Glomerular visceral epithelial cell (primary cell): ENCODE measurements around the gene RFX2.
A peak's percentile ranks its signal among the peaks of the same experiment; 100 is the strongest.
"Not testable (repeated sequence)": the region's sequence is repeated elsewhere in the genome, so short reads cannot be mapped to it uniquely, and the experiment has no call there.

Source experiments
- DNase-seq: peaks from one replicate; pipeline ENCODE4 v3.0.0-alpha.2; 2016; ENCODE audit errors: extremely low spot score

Gene RFX2

DNA sequence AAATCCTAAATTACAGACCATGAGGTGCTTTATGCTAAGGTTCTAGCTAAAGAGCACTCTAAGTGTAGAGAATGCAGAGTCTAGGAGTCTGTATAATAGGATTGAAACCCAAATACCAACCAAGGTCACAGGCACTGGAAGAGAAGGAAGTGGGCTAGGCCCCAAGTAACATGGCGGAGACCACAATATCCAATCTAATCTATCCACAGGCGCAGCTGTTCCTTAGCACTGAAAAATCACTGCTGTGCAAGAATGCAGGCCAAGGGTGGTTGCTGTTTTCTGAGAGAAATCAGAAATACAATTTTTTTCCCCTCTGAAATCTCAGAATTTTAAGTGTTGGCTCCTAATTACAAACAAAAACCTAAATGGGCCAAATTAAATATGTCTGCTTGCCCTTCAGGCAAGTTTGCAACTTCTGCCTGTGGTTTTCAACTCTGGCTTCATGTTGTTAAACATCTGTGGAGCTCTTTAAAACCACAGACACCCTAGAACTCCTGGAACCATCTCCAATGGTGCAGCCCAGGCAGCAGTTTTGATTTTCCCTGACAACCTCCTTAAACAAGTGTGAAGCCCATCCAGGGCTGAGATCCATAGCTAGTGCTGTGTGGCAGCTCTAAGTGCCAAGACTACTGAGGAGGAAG, 138.5 kb downstream of the RFX2 start:
- DNase-seq, result no peak

DNA sequence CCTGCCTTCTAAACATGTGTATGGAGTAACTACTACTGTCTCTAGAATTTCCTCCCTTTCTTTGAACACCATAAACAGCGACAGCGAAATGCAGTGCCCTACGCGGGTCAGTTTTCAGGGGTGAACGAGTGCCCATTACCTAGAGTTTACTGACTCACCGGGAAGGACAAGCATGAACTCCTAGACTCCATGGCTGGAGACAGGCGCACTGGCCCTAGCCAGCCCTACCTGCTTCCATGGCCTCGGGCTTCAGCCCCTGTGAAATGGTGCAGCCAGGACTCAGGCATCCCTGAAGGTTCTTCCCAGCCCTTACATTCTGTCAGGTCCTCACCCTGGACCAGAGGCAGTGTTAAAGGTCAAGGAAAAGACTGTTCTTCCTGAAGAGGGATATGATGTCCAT, 140.8 kb downstream of the RFX2 start:
- DNase-seq, result no peak

DNA sequence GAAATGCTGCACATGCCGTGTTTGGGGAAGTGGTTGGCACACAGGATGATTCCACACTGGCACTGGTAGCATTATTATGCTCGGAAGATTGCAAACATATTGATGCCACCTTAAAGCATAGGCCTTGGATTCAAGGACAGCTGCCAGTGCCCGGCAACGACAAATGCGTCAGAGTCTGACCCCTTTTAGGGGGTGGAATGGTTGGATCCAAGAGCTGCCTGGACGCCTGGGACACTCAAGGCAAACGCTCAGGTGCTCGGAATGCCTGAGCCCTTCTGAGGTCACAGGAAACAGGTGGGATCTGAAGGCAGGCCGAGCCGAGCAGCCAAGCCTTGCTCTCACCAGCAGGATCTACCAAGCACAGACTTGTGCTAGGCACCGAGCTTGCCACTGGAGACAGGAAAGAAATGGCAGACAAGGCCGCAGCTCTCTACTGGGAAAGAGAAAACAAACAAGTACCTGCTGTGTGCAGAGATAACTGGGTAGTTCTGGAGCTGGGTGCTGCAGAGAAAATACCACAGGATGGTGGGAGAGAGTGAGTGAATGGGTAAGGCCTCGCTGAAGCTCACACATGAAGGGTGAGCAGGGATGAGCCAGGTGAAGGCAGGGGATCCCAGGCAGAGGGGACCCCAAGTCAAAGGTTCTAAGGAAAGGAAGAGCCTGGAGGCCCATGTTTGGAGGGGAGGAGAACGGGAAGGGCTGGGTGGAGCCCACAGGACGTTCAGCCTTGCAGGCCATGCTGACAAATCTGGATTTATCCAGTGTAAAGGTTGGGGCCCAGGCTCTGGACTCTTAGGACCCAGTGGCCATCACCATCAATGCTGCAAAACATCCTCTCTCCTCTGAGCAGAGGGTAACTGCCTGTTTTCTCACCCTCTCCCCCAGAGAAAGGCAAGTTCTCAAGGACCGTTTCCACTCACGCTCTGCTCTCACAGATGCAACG, 141.6 kb downstream of the RFX2 start:
- no peak for DNase-seq

DNA sequence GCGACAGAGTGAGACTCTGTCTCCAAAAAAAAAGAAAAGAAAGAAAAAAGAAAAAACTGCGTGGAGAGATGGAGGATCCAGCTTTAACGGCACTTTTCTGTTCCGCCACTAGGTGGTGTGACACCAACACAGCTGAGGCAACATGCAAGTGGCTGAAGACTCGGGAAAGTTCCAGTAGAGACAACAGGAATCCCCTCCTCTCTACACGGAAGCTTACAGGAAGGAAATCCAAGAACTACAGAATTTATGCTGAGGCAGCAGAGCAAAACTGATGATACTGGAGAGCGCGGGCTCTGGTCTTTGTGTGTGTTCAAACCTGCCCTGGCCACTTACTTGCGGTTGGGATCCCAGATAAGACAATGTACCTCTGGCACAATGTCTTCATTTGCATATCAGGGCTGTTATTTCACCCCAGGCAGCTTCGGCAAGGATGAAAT, 142.3 kb downstream of the RFX2 start:
- peak; percentile 81 for DNase-seq

DNA sequence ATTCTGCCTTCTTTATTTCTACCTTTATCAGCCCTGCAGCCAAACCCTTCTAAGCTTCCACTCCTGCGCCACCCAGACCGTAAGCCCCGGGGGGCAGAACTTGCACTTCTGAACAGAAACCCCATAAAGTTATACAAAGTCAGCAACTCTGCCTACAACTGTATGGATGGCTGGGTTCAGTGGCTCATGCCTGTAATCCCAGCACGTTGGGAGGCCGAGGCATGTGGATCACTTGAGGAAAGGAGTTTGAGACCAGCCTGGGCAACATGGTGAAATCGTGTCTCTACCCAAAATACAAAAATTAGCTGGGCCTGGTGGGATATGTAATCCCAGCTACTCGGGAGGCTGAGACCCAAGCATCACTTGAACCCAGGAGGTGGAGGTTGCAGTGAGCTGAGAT, 142.7 kb downstream of the RFX2 start:
- DNase-seq, result no peak

DNA sequence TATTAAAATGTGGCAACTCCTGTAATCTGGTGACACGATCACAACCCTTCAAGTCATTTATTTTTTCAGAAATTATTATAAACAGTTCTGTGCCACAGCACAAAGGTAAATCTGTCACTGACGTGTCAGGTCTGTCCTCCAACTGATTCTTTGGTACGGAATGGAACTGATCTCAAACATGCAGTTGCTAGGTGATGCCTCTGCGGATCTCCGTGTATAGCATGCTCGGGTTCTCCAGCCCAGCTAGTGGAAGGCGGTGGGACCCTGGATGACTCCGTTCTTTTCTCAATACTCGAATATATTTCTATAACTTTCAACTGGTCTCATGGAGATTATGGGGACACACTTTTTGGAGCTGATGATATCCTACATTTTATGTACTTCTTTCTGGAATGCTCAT, 143.4 kb downstream of the RFX2 start:
- no peak for DNase-seq

DNA sequence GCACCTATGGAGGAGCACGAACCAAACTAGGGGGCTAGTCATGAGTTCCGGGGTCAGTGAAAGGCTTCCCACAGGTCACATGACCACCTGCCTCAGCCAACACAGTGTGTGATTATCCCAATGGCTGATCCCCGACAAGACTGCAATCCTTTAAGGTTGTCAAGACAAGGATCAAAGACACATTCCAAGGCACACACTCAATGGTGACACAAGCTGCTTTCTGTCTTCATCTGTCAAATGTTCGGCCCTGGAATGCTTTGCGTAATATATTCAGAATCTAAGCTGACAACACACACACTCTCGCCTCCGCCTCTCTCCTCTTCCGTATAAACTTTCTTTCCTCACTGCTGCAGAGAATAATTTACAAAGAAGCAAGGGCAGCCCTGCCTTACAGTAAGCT, 144.1 kb downstream of the RFX2 start:
- no peak for DNase-seq

DNA sequence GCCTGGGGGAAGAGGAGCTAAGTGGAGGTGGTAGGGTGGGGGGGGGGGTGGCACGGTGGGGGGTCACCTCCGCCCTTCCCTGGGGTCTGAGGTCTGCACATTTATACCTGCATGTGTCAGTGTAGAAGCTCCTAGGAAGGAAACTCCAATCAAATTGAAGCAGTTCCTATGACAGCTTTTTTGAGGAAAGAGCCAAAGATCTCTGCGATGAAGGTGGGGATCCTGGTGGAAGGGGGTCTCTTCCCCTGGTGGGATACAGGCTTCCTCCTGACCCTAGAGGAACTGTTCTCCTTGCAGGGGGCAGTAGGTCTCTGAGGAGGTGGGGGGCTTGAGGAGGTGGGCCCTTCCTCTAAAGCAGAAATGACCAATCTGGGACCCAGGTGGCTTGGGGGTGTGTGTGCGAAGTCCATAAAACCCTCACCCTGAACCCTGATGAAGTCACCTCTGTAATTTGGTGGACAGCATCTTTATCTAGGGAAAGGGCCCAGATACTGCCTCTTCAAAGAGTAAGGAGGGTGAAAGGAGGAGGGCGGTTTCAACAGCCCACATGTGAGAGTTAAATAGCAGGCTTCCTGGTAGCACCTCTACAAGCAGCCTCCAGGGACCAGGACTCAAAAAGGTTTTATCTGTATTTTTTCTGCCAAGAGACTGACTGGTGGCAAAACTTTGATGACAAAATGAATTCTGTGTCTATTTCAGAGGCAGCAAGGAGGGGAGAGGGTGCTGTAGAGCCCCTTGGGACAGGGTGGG, 145.3 kb downstream of the RFX2 start:
- DNase-seq, result no peak

DNA sequence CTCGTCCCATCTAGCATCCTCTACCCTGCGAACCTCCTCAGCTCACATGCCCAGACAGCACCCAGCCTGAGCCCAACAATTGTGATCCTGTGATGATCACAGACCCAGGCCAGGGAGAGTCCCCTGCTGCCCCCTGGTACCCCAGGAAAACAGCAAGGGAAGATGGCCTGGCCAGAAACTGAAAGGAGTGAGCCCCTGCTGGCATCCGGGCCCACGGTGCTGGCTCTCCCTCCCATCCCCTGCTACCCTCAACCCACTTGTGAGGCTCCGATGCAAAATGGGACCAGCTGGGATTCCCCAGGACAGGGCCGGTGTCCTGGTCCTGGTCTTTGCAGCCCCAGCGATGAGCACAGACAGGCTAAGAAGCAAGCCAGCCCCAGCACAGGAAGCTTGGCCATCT, 146.4 kb downstream of the RFX2 start:
- no peak for DNase-seq

DNA sequence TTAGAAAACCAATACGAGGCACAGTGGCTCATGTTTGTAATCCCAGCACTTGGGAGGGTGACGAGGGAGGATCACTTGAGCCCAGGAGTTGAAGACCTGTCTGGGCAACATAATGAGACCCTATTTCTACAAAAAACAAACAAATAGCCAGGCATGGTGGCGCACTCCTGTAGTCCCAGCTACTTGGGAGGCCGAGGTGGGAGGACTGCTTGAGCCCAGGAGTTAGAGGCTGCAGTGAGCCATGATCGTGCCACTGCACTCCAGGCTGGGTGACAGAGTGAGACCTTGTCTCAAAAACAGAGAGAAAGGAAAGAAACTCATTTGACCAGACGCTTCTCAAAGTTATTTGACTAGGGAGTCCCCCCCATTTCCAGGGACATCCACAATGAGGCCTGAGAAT, 147.0 kb downstream of the RFX2 start:
- not testable (repeated sequence) for DNase-seq

DNA sequence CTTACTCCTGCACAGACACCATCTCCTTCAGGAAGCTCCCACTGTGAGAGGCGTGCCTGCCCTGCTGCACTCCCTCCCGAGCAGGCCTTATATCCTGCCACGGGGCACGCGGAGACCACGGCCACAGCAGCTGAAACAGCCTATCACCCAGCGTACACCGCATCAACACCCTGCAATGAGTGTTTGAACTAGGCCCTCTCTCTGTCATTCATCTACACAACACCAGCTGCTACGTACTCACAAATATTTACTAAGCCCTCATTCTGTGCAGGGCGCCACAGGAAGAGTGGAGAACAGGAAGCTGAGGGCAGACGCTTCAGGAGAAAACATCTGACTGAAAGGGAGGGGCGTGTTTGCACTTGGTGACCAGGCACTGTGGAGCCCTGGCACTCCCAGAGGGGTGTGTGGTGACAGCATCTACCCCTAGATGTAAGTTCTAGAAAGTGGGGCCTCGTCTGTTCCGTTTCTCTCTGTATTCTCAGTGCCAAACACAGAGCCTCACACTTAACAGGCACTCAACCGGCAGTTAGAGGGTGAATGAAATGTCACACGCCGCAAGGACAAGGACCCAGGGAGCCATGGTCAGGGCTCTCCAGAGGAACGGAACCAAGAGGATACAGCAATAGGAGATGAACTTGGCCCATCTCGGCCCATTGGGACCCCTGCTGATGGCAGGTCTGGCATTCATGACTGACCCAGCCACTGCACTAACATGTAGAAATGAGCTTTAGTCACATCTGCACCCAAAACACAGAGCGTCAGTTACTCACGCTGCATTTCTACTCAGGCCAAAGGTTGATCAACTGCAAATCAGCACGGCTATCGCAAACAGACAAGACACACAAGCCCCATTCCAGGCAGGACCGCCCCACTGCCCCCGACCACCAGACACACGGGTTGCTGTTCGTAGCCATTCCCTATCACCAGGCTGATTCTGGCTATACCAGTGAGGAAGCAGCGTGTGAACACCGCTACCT, 148.0 kb downstream of the RFX2 start:
- no peak for DNase-seq

DNA sequence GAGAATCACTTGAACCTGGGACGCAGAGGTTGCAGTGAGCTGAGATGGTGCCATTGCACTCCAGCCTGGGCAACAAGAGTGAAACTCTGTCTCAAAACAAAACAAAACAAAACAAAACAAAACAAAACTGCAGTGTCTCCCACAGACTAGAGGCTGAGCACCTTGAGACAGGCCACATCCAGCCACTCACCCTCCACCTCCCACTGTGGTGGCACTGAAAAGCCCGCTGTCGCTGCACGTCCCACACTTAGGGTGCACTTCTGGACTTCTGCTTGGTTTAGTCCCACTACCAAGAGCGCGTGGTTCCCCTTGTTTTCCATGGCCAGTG, 148.7 kb downstream of the RFX2 start:
- DNase-seq, result not testable (repeated sequence)

DNA sequence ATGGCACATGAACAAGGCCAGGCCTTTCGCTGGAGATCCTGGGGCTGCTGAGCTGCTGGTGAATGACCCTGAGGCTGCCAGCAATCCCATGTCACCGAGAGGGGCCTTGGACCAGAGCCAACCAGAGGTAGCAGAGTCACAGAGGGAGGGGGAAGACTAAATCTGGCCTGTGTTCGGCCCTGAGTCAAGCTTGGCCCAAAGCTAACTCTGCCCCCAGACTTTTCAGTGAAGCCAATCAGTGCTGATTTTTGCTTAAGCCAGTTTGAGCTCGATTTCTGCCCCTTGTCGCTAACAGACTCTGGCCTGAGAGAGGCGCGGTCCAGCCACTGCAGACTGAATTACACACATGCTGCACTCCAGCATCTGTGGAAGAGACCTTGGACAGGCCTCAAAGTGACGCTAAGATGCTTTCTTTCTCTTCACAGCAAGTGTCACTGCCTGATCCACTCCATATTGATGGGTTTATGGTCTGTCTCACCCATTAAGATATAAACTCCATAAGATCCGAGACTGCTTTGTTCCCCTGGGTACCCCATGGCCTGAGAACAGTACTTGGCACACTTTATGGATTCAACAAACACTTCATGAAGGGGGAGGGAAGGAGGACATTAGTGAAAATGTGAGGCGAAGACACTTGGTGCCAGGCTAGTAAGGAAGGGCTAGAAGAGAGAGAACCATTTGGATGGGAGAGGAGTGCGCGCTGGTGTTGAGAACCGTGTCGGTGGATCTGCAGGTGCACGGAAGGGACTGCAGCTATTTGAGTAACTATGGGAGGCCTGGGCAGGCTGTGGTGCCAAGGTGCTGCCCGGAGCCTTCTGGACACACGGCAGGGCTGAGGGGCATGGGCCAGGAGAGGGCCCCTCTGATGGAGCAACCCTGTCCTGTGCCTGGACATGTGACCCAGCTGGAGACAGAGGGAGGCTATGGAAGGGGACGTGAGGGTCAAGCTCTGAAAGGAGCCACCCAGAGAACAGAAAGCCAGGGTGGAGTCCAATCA, 150.0 kb downstream of the RFX2 start:
- DNase-seq, result no peak

DNA sequence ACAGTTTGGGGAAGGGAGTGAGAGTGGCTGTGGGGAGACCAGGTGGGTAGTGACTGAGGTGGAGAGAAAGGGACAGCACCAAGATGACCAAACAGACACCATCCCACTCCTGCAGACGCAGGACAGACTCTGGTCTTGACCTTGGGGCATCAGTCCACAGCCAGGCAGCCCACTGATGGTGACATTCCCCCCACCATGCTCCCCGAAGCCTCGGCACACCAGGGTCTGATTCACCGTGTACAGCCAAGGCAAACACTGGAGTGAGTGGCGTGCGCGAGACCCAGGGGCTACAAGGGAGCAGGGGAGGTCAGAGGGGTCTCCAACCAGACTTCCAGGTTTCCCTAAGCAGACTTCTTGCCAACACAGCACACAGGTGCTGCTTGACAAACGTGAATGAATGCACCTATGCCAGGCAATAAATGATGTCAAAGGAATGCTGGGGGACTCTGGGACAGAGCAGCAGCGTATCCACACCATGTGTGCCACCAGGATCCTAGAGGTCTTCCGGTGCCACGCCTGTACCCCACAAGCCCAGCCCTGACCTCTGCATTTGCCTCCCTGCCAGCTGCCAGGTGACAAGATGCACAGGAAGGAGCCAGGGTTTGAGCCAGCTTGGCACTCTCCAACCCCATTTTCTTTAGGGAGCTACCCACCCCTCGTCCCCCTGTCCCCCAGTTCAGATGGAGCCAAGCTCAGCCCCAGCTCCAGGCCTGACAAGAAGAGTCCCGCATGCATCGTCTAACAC, 150.9 kb downstream of the RFX2 start:
- DNase-seq, result no peak

DNA sequence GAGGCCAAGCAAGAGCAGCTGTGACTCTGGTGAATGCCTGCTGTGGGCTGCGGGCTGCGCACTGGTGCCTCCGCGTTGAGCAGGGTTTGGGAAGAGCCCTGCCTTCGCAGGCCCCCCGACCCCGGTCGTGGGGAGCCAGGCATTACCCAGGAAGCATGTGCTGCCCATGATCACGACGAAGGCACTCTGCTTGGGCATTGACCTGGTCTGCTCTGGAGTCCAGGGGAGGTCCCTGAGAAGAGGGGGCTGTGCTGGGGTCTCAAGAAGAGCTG, 151.5 kb downstream of the RFX2 start:
- no peak for DNase-seq

DNA sequence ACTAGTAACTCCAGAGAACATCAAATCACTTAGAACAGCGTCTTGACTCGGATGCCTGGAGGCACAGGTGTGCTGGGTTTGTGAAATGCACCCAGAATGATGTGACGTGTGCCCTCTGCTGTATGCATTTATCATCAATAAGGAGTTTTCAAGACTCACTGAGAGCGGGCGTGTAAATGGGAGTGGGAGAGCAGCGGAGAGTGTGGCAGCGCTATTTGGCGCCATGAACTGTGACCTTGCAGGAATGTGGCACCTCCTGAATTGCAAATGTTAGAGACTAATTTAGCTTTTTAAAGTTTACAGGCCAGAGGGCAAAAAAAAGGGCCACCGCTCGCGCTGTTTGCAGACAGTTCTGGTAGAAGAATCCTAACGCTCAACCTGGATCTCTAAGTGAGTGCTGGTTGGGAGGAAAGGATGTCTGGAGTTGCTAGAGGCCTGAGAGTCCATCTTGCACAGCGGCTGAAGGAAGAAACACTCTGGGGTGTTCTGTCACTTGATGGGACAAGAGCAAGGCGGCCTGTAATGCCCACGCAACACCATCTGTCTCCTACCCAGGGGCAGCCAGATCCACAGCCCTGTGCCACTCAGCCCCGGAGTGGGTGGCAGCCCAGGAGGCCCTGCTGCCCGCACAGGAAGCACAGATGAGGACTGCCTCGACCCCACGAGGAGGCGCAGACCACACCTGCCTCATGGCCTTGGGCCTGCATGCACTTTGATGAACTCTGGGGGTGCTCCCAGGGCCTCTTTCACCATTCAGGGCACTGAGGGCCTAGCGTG, 152.0 kb downstream of the RFX2 start:
- no peak for DNase-seq

DNA sequence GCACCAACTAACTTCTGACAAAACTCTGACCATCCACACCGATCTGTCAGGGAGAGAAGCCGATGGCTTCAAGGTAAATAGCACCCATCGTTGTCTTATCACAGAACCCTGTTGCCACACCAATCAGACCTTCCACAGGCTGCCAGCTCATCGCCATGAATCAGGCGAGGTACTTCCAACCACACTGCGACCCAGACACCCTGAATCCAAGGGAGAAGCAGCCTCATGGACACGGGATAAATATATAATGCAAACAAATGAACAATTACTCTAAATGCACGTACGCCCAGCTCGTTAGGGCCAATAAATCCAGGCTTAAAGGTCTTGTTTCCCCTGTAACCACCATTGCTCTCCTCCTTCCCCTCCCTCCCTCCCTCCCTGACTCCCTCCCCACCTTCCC, 153.1 kb downstream of the RFX2 start:
- no peak for DNase-seq

DNA sequence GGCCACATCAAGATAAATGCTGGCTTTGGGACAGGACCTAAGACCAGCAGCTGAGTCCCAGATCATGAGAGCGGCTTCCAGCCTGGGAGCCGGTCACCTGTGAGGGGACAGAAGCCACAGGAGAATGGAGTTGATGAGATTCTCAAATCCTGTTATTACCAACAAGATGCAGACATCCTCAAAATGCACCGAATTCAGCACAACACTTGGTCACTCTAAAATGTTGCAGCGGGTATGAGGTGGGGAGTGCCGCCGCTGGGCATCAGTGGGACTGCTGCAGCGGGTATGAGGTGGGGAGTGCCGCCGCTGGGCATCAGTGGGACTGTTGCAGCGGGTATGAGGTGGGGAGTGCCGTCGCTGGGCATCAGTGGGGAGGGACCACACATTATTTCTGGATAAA, 153.6 kb downstream of the RFX2 start:
- no peak for DNase-seq

DNA sequence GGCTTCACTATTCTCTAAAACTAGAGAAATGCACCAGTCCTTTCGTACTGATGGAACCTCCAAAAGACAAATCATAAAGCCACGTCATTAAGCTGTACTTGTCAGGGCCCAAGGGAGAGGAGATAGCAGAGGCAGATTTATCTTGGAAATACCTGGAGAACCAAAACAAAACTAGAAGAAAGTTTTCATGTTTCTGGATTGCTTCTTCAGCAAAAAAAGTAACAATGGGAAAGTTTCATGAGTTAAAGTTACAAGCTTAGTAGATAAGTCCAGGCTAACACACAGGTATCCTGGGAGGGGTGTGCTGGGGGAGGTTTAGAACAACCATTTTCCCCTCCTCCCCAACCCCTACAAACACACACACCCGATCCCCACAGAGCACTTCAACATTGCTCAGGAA, 154.0 kb downstream of the RFX2 start:
- no peak for DNase-seq
